Activated CD4-positive, alpha-beta memory T cell treated with anti-CD3 and anti-CD28 coated beads for 36 hours (primary cell): ENCODE results near the gene PDZD7. TPM values are rescaled to one million over a fixed set of nuclear protein-coding genes. Genes with fewer than 3 reads are reported as not detected.

Experiments
- CTCF ChIA-PET: fragments of 350-600 bp; sonication (Branson Sonifier 250); formaldehyde crosslinking; loops from one replicate; lab custom pipeline; 2021; ENCODE audit warnings: antibody characterized with exemption, inconsistent platforms; lab: Charles Lee
- POLR2A ChIA-PET: fragments of 350-600 bp; sonication (Branson Sonifier 250); formaldehyde crosslinking; loops from one replicate; lab custom pipeline; 2021; ENCODE audit warnings: antibody characterized with exemption; lab: Charles Lee
- DNase-seq: peaks from one replicate; pipeline ENCODE4 v3.0.0-alpha.2; 2020
- H3K27ac Mint-ChIP-seq: one replicate; pipeline ENCODE4 v1.8.0; 2021; ENCODE audit warnings: mixed read lengths
- H3K27me3 Mint-ChIP-seq: one replicate; pipeline ENCODE4 v1.8.0; 2021; ENCODE audit warnings: mixed read lengths
- H3K36me3 Mint-ChIP-seq: one replicate; pipeline ENCODE4 v1.8.0; 2021; ENCODE audit warnings: mixed read lengths
- H3K4me1 Mint-ChIP-seq: one replicate; pipeline ENCODE4 v1.8.0; 2021; ENCODE audit warnings: low read depth, mixed read lengths
- H3K4me3 Mint-ChIP-seq: one replicate; pipeline ENCODE4 v1.8.0; 2021; ENCODE audit warnings: mild to moderate bottlenecking, mixed read lengths
- H3K9me3 Mint-ChIP-seq: one replicate; pipeline ENCODE4 v1.8.0; 2021; ENCODE audit warnings: mixed read lengths
- intact Hi-C: fragments of 100-400 bp; cut with micrococcal nuclease; formaldehyde crosslinking; loops from one replicate; pipeline ENCODE4 v1.15.1; 2023
- total RNA-seq, 2 experiments: library from RNA; stranded (reverse); gene quantifications; one replicate each; pipeline ENCODE4 v1.2.3, GENCODE V29; 2021

The PDZD7 gene
- total RNA-seq, 2 experiments from 2014 or later: 0.31 to 0.93 TPM

DNA sequence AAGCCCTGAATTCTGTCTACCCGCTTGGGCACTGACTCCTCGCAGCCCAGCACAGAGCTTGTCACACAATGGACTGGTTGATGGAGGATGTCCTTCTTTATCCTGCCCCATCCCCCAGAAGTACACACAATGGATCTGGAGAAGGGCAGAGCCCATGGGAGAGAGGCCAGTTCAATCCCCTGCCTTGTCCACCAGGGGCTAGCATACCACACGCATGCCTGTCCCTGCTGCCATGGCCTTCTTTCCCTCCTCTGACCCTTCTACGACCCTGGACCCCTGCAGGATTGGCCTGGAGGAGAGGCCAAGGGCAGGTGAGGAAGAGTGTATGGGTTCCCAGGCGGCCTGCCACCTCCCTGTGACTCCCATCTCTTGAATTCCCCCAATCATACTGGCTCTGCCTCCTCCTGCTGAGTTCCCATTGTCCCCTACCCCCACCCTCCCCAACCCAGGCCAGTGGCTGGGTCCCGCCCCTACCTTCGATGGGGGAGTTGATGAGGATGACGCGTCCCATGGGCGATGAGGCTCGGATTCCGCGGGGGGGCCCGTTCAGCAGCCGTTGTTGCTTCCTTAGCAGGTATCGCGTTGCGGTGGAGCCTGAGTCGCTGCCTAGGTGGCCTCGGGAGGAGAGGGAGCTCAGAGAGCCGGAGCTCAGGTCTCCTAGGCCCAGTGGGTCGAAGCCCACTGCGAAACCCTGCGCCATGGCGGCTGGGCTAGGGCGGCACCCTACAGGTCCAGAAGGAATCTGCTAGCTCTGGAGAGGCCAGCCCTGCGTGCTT, 1.2 kb downstream of the PDZD7 start:
- Mint-ChIP-seq H3K4me3 (no peak overlapping the region), H3K27ac (no peak overlapping the region)

DNA sequence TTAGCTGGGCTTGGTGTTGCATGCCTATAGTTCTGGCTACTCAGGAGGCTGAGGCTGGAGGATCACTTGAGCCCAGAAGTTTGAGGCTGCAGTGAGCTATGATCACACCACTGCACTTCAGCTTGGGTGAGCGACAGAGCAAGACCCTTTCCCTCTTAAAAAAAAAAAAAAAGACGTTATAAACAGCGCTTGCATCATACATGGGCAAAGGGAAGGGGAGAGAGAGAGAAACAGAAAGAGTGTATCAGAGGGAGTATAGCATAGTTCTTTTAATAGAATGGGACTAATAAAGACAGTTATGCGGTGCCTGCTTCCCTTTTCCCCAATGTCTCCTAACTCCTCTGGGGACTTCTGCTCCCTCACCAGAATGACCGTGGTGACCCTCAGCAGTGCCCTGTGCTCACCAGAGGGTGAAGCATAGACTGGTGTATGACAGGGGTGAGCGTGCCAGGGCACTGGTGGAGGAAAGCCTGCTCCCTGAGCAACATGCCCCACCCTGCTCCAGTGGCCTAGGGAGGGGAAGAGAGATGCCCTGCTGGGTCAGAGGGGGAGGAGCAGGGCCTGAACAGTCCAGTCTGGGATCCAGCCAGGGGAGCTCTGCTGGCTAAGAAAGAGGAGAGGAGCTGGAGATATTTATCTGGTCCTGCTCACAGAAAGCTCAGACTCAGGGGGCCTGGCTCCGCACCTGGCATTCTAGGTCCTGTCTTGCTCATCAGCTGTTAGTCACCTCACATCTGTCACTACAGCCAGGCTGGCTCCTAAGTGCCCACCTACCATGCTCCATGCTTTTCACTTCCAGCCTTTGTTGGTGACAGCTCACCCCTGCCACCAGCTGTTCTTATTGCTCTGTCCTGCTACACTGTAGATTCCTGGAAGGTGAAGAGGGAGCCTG, 2.2 kb downstream of the PDZD7 start:
- ChIA-PET POLR2A (interaction anchor here (1.5 kb wide), 1 partner anchor 14 kb away, joined by 3 read pairs; no protein-coding TSS in a partner anchor), CTCF (interaction anchor here (0.6 to 28.4 kb wide), 10 partner anchors 12 to 334 kb away, joined by 3 to 559 read pairs (median 4); partner anchors contain the start of gene KAZALD1)
- intact Hi-C loops: loop anchor here (5.0 kb wide), 1 partner anchor 51 kb away; no protein-coding TSS in a partner anchor
- H3K27ac Mint-ChIP-seq: no peak overlapping the region
- H3K27me3 Mint-ChIP-seq: no peaks in the 10 kb centered on the region
- DNase-seq: no peak
- H3K9me3 Mint-ChIP-seq: no peaks in the 10 kb centered on the region
- peaks cover 14% of the 10 kb centered on the region for H3K4me1 Mint-ChIP-seq
- no peaks in the 10 kb centered on the region for H3K36me3 Mint-ChIP-seq
- no peak overlapping the region for H3K4me3 Mint-ChIP-seq

More for the DNA sequence above, 1.2 kb downstream of the PDZD7 start:
- DNase-seq: no peak
- Mint-ChIP-seq H3K9me3 (no peaks in the 10 kb centered on the region), H3K4me1 (peaks cover 17% of the 10 kb centered on the region), H3K27me3 (no peaks in the 10 kb centered on the region), H3K36me3 (peaks cover 2% of the 10 kb centered on the region)
- intact Hi-C loops: loop anchor here (2.0 to 5.0 kb wide), 3 partner anchors 17 to 117 kb away; partner anchors contain the start of gene SLF2
- POLR2A ChIA-PET: interaction anchor here (1.5 to 3.0 kb wide), 2 partner anchors 13 to 15 kb away, joined by 3 to 14 read pairs; no protein-coding TSS in a partner anchor
- CTCF ChIA-PET: interaction anchor here (0.6 to 28.4 kb wide), 9 partner anchors 11 to 113 kb away, joined by 4 to 559 read pairs (median 25); partner anchors contain the start of gene KAZALD1

DNA sequence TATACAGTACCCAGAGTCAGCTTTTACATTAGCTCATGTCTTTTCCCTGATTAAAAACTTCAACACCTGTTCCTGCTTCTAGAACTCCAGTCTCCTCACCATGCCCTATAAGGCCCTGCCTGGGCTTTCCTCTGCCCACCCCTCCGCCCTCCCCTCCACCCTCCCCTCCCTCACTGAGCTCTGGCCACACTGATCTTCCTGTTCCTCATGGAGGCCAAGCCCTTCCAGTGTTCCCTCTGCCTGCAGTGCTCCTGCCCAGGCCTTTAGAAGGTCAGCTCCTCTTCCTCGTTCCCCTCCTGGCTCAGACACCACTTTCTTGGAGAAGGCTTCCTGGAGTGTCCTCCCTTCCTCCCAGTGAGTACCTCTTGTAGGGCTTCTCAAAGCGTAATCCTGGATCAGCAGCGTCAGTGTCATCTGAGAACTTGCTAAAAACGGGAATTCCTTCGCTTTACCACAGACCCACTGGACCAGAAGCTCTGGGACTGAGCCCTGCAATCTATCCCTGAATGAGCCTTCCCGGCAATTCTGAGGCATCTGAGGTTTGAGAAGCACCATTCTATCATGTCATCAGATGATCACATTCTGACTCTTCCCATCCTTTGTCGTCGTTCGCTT, 3.7 kb downstream of the PDZD7 start:
- no peak for DNase-seq
- no peaks in the 10 kb centered on the region for H3K27me3 Mint-ChIP-seq
- CTCF ChIA-PET: interaction anchor here (0.7 to 28.4 kb wide), 6 partner anchors 10 to 37 kb away, joined by 4 to 559 read pairs (median 8); partner anchors contain the start of gene KAZALD1
- H3K4me3 Mint-ChIP-seq: no peak overlapping the region
- no peak overlapping the region for H3K27ac Mint-ChIP-seq
- H3K36me3 Mint-ChIP-seq: no peaks in the 10 kb centered on the region
- peaks cover 2% of the 10 kb centered on the region for H3K4me1 Mint-ChIP-seq
- intact Hi-C loops: loop anchor here (5.0 kb wide), 1 partner anchor 50 kb away; no protein-coding TSS in a partner anchor
- no peaks in the 10 kb centered on the region for H3K9me3 Mint-ChIP-seq
- POLR2A ChIA-PET: interaction anchor here (0.8 kb wide), 1 partner anchor 10 kb away, joined by 3 read pairs; no protein-coding TSS in a partner anchor

DNA sequence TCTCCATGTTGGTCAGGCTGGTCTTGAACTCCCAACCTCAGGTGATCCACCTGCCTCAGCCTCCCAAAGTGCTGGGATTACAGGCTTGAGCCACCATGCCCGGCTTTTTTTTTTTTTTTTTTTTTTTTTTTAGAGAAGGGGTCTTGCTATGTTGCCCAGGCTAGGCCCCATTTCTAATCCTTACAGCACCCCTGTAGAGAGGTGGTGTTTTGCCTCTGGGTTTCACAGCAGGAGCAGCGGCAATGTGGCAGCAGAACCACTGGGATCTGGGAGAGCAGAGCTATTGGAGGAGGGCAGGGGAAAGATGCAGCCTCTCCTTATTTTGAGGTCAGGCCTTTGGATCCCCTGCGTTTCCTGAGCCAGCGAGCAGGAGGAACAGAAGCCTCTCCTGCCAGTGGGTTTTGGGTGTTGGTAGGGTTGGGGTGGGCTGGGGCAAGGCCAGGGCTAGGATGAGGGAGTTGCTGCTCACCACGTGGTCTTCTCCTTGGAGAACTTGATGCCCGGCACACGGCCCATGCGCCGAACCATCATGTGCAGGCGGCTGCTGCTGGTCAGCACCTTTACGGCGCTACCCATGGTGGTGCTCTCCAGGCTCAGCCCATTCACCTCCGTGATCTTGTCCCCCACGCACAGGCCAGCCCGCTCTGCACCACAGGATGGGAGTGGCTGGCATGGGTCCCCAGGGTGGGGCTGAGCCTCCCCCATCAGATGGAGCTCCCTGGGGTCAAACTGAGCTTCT, 7.8 kb downstream of the PDZD7 start:
- Mint-ChIP-seq H3K36me3 (no peaks in the 10 kb centered on the region), H3K4me3 (no peak overlapping the region), H3K4me1 (peaks cover 3% of the 10 kb centered on the region), H3K27ac (no peak overlapping the region), H3K27me3 (peaks cover 16% of the 10 kb centered on the region), H3K9me3 (no peaks in the 10 kb centered on the region)
- ChIA-PET POLR2A (interaction anchor here (1.2 kb wide), 1 partner anchor 20 kb away, joined by 3 read pairs; no protein-coding TSS in a partner anchor), CTCF (interaction anchor here (0.6 to 1.6 kb wide), 4 partner anchors 9 to 67 kb away, joined by 3 to 4 read pairs (median 4); no protein-coding TSS in a partner anchor)
- intact Hi-C loops: no loop called here
- no peak for DNase-seq

DNA sequence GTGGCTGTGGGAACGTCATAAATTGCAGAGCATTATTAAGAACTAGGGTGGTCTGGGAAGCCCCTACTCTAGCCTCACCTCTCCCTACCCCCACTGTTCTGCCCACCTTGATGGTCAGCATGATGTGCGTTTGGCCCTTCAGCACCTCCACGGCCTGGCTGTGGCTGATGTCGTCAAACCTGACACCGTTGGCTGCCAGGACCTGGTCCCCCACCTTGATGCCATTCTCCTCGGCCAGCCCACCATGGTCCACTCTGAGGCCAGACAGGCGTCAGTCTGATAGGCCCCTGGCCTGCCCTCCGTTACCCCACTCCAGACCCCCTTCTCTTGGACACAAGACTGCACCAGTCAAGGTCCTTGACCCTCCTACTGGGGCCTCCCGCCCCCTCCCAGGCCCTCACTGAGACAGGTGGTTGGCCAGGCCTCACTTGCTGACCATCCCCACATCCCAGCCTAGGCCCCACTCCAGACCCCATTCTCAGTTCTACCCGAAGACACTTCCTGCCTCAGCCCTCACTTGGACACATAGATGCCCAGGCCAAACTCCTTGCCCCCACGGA, 9.2 kb downstream of the PDZD7 start:
- Mint-ChIP-seq H3K9me3 (no peaks in the 10 kb centered on the region), H3K27ac (no peak overlapping the region), H3K4me1 (peaks cover 3% of the 10 kb centered on the region), H3K27me3 (peaks cover 23% of the 10 kb centered on the region), H3K4me3 (no peak overlapping the region), H3K36me3 (no peaks in the 10 kb centered on the region)
- POLR2A ChIA-PET: no interaction called here
- CTCF ChIA-PET: interaction anchor here (0.8 to 1.6 kb wide), 2 partner anchors 8 to 28 kb away, joined by 4 read pairs; no protein-coding TSS in a partner anchor
- DNase-seq: no peak
- intact Hi-C loops: no loop called here

DNA sequence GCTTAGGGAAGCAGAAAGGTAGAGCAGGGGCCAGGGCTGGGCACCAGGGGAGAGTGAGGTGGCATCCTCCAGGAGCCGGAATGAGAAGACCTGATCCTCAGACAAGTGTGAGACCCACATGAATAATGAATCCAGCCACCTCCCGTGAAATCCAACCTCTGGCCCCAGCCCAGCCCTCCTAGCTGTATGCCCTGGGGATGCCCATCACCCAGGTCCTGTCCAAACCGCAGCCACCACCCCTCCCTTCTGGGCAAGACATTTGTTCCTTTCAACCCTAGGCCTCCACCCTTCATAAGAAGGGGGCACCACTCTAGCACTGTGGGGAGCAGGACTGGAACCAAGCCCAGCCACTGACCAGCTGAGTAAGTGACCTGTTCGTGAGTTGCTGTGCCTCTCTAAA, 9.7 kb downstream of the PDZD7 start:
- POLR2A ChIA-PET: no interaction called here
- H3K36me3 Mint-ChIP-seq: no peaks in the 10 kb centered on the region
- intact Hi-C loops: no loop called here

DNA sequence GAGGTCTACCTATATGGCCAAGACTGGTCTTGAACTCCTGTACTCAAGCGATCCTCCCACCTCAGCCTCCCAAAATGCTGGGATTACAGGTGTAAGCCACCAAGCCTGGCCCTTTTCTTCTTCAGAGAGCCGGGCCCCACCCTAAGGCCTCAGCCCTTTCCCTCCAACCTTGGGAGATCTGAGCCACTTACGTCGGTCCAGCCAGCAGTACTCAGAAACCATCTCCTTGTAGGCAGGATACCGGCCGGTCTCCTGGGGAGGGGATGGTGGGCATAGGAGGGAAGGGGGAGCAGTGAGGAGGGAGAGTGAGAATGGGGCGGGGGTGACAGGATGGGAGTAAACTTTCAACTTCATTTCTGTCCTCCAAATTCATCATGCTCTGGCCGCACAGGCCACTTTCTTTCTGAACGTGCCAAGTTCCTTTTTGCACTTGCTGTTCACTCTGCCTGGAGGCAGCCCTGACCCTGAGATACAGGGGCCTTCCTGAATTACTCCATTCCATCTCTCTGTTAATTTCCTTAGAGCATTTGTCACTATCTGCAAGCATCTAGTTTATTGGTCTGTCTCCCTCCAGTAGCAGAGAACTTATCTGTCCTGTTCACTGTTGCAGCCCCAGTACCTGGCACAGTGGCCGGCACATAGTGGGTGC, 10.4 kb downstream of the PDZD7 start:
- Mint-ChIP-seq H3K4me1 (peaks cover 3% of the 10 kb centered on the region), H3K27ac (no peak overlapping the region), H3K4me3 (no peak overlapping the region), H3K36me3 (no peaks in the 10 kb centered on the region), H3K27me3 (peaks cover 32% of the 10 kb centered on the region), H3K9me3 (no peaks in the 10 kb centered on the region)
- POLR2A ChIA-PET: no interaction called here
- no peak for DNase-seq
- intact Hi-C loops: loop anchor here (1.0 kb wide), 1 partner anchor 25 kb away; no protein-coding TSS in a partner anchor
- CTCF ChIA-PET: interaction anchor here (1.5 to 7.2 kb wide), 2 partner anchors 11 to 121 kb away, joined by 8 to 137 read pairs; partner anchors contain the start of genes PDZD7 and SFXN3

More for the DNA sequence above, 9.7 kb downstream of the PDZD7 start:
- CTCF ChIA-PET: no interaction called here
- Mint-ChIP-seq H3K4me1 (peaks cover 3% of the 10 kb centered on the region), H3K27me3 (peaks cover 28% of the 10 kb centered on the region), H3K27ac (no peak overlapping the region), H3K4me3 (no peak overlapping the region), H3K9me3 (no peaks in the 10 kb centered on the region)
- DNase-seq: no peak

DNA sequence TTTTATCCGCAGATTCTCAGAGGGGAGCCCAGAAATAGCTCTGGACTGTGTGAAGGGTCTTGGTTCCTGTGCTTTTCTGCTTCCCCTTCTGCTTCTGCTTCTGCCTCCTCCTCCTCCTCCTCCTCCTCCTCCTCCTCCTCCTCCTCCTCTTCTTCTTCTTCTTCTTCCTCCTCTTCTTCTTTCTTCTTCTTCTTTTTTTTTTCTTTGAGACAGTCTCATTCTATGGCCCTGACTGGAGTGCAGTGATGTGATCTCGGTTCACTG, 11.6 kb downstream of the PDZD7 start:
- Mint-ChIP-seq H3K4me3 (no peak overlapping the region), H3K9me3 (no peaks in the 10 kb centered on the region), H3K36me3 (no peaks in the 10 kb centered on the region), H3K4me1 (peaks cover 12% of the 10 kb centered on the region), H3K27ac (no peak overlapping the region), H3K27me3 (peaks cover 35% of the 10 kb centered on the region)
- intact Hi-C loops: loop anchor here (2.0 kb wide), 1 partner anchor 41 kb away; the partner anchor contains the start of gene KAZALD1
- CTCF ChIA-PET: interaction anchor here (0.6 to 7.2 kb wide), 22 partner anchors 10 to 1002 kb away, joined by 3 to 199 read pairs (median 6); partner anchors contain the start of genes KAZALD1, LZTS2, MRPL43 and PDZD7
- DNase-seq: no peak
- POLR2A ChIA-PET: interaction anchor here (3.4 kb wide), 1 partner anchor 12 kb away, joined by 11 read pairs; the partner anchor contains the start of genes PDZD7 and SFXN3

DNA sequence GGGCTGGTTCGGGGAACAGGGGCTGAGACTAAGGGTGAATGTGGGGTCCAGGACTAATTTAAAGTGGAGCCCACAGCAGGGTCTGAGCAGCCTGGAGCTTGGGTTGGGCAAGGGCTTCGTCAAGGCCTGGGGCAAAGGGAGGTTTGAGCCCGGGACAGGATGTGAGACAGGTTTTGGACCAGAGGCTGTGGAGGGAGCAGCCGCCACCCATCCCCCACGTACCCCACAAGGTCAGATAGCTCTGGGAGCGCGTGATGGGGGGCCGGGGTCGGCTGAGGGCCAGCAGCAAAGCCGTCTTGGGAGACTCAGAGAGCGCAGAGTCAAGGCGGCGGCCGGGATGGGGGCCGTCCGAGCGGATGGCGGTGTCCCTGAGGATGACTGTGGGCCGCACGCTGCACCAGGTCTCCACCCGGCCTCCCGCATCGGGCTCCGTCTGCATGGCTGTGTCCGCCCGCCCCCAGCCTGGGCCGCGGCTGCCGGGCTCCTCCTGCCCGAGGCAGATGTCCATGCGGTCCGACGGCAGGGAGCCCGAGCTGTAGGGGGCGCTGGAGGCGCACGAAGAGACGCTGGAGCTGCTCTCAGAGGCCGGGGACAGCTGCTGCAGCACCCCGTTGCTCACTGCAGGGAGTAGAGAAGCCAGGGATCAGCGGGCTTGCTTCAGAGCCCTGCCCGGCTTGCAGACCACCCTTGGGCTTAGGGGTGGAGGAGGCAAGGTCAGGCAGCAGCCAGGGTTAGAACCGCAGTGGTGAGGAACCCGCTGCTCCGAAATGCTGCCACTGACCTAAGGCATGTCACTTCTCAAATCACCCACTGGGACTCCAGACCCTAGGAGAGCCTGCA, 12.1 kb downstream of the PDZD7 start:
- ChIA-PET CTCF (interaction anchor here (0.6 to 7.2 kb wide), 23 partner anchors 9 to 1003 kb away, joined by 3 to 199 read pairs (median 6); partner anchors contain the start of genes KAZALD1, LZTS2, MRPL43 and PDZD7), POLR2A (interaction anchor here (0.6 to 3.4 kb wide), 2 partner anchors 13 to 31 kb away, joined by 4 to 11 read pairs; partner anchors contain the start of genes PDZD7 and SFXN3)
- no peak overlapping the region for H3K4me3 Mint-ChIP-seq
- peaks cover 38% of the 10 kb centered on the region for H3K27me3 Mint-ChIP-seq
- H3K27ac Mint-ChIP-seq: no peak overlapping the region
- no peaks in the 10 kb centered on the region for H3K9me3 Mint-ChIP-seq
- peaks cover 15% of the 10 kb centered on the region for H3K4me1 Mint-ChIP-seq
- no peaks in the 10 kb centered on the region for H3K36me3 Mint-ChIP-seq
- intact Hi-C loops: loop anchor here (2.0 kb wide), 1 partner anchor 42 kb away; the partner anchor contains the start of gene KAZALD1
- peak; percentile 89 for DNase-seq
